Kidney glomerular epithelial cell (primary cell): ENCODE measurements around the gene ATP10B.

ENCODE experiments used
- DNase-seq: peaks from one replicate; lab custom pipeline; 2025; lab: John Stamatoyannopoulos, UW

Gene ATP10B

GRCh38 chr5:160548949-160549645 is 302.9 kb downstream of the ATP10B start:
- peak; percentile 63 for DNase-seq

- no peak for DNase-seq
These were observed 304.1 kb downstream of the ATP10B start for GRCh38 chr5:160547872-160548271.

DNA sequence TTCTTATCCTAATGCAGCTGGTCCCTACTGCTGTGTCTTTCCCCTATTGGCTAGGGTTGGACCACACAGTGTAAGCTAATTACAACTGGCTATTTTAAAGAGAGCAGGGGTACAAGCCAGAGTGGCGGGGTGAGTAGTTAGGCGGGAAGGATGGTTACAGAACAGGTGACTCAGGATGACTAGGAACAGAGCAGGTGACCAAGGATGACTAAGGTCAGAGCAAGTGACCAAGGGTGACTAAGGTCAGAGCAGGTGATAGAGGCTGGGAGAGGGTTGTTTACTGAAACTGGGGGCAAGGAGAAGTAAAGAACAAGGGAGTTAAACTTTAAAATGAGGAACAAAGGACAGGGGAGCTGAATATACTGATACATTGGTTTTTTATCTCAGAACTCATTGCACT is 304.9 kb downstream of the ATP10B start:
- no peak for DNase-seq

DNA sequence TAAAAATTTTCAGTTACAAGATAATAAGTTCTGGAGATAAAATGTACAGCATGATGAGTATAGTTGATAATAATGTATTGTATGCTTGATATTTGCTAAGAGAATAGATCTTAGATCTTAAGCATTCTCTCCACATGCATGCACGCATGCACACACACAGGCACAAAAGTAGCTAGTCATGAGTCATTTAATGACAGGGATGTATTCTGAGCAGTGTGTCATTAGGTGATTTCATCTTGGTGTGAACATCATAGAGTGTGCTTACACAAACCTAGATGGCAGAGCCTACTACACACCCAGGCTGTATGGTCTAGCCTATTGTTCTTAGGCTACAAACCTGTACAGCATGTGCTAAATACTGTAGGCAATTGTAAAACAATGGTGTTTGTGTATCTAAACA is 306.2 kb downstream of the ATP10B start:
- DNase-seq, result no peak

GRCh38 chr5:160543395-160543794 is 308.6 kb downstream of the ATP10B start:
- no peak for DNase-seq

DNA sequence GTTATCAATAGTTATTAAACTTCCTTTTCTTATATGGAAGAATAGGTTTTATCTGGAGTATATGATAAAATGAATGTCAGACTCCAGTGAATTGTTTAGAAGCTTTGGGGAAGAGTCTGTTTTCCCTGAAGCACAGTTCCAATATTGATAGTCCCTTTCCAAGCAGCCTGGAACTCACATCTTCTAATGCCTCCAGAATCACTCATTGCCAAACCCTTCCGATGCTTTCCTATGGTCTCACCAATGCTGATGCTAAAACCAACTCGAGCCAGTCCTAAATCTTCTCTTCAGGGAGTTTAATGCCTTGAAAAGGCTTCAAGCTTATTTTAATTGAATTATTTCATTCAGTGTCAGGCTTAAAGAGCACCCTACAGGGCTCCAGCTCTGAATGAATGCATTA is 309.2 kb downstream of the ATP10B start:
- DNase-seq, result no peak

GRCh38 chr5:160542281-160542680 is 309.7 kb downstream of the ATP10B start:
- DNase-seq, result peak; percentile 3

DNA sequence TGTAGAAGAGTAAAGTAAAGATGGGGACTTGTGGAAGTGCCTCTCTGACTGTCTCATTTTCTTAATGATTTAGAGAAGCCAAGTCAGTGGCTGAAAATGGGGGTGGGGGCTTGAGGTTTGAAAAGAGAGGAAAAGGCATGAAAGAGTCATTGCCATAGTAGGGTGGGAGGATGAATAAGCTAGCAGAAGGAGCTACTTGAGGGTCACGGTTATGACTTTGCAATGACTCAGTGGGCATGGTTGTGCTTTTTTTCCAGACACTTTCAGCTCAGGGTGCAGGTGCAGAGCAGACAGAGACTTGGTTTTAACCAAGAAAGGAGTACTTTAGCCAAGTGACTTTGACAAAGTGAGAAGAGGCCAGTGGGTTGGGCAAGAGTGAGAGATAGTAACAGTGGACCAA is 312.6 kb downstream of the ATP10B start:
- DNase-seq, result peak; percentile 84

- DNase-seq, result no peak
These were observed 314.1 kb downstream of the ATP10B start for GRCh38 chr5:160537940-160538339.

DNA sequence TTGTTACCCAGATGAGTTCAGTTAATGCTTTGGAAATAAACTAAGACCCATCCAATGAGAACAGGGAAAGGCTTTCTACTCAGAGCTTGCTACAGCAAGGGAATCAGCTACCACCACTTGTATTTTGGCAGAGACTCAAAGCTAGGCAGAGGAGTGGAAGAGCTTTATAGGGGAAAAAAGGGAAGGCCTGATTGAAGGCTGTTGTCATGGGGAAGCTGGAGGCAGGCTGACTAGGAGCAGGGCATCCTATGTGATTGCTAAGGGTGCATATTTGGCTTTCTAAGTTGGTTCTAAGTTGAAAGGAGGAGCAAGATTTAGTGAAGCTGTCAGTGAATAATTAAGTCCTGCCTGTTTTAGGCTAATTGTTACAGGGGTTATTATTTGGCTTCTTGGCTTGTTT is 314.9 kb downstream of the ATP10B start:
- no peak for DNase-seq

GRCh38 chr5:160534914-160535313 is 317.1 kb downstream of the ATP10B start:
- DNase-seq, result no peak

DNA sequence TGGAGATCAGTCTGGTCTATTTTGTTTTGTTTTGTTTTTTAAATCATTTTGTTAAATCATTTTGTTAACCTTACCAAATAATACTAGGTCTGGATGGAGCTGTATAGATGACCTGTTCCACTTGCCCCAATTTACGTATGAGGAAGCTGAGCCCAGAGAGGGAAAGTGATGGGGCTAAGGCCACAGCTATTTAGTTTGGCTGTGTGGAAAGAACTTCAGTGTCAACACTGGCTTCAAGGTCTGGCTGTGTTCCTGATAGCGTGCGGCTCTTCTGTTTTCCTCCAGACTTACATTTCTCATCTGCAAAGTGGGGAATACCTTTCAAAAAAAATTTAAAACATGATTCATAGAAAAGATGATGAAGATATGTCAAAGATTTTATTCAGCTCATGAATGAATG is 317.9 kb downstream of the ATP10B start:
- no peak for DNase-seq

DNA sequence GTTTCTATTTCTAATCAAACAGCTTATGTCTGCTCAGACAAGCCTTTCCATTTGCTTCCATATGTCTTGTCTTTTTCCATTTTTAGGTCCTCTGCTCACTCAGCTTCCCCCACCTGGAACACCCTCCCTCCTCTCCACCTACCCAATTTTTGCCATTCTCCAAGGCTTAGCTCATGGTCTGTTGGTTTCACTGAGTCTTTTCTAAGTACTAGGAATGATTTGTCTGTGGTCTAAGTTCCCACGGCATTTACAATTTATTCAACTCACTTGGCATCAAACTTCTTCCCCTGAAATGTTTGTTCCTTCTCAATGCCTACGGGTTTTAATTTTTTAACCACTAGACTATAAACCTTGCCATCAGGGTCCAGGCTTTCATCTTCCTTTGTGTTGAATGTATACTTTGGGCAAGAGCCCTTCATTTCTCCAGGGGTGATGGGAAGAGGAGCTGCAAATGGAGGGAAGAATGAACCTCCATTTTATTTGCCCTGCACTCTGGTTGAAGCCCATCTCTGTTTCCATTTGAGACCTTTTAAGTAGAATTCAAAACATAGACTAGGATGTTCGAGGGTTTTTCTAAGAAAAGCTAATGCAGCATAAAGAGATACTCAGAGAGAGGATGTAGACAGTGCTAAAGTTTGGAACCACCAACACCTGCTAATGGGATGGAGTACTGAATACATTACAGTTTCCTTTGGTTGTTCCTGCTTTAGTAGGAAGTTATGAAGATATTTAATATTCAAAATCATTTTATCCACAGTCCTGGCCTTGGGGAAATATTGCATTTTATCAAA is 326.3 kb downstream of the ATP10B start:
- peak; percentile 7 for DNase-seq

DNA sequence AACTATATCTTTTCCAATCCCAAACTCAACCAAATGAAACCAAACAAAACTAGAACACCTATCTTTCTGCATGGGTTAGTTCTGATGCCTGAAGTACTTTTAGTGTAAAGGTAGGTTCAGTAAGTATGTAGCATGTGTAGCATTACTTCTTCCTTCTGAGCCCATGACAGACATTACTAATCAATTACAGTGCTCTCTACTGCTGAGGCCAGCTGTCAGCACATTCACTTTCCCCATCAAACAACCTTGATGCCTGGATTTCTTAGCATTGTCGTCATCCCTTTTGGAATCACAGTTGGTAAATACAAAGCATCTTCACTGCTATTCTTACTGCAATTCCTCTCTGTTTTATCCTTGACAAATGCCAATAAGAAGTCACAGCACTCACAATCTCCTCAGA is 327.2 kb downstream of the ATP10B start:
- no peak for DNase-seq

GRCh38 chr5:160523502-160524163 is 328.4 kb downstream of the ATP10B start:
- DNase-seq, result no peak

GRCh38 chr5:160521392-160521663 is 330.7 kb downstream of the ATP10B start:
- no peak for DNase-seq

DNA sequence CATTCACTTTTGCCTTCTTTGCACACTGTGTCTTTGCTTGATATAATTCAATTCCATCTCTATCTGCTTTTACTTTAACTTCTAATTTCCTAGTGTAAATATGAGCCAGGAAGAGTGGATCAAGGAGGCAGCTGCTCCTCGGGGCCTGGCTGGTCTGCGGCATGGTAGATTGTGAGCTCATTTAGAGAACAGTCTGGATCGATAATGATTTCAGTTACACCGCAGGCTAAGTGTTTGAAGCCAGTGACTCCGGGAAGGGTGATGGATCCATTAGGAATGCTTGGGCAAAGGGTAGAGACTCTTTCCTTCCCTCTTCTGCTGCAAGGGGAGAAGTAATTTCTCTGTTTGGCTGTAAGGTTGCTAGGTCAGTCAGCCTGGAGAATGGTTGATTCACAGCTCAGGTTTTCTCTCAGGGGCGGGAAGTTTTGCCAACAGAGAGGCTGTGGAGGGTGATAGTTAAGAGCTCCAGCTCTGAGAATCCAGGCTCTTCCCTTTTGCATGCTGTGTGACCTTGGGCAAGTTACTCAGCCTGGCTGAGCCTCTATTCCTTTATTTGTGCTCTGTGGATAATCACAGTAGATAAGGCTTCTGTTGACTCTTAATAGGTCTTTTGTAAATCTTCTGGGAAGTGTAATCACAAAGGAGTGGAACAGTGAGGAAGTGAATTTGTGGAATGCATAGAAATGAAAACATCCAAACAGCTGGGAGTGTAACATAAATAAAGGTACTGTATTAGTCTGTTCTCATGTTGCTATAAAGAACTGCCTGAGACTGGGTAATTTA is 331.2 kb downstream of the ATP10B start:
- DNase-seq, result peak; percentile 22

DNA sequence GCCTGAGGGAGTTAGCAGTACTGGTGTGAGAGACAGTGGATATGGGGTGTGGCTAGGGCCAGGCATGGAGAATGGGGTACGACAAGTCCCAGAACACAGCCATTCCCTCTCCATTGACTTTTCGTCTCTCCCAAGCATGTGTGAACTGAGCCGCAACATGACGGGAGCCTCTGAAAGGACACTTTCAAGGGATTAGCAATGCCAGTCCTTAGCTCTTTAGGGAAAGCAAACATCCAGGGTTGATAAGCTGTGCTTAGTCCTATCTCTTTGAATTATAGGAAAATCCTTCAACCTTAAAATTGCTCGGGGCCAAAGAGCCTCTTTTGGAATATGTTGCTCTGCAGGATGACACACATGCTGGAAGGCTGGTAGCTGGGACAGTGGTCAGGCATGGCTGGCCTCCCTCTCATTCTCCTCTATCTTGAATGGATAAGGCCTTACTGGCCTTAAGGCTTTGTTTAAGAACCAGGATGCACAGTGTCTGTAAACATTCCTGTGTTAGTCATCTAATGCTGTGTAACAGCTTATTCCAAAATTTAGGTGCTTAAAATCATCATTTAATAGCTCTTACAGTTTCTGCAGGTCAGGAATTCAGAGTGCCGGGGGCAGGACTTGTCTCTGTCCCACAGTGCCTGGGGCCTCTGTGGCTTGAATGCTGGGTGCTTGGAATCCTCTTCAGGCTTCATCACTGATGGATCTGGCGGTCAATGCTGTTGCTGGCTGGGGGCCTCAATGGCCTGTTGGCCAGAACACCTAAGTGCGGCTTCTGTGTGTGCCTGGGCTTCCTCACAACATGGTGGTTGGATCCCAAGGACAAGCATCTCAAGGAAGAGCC is 335.1 kb downstream of the ATP10B start:
- DNase-seq, result no peak

DNA sequence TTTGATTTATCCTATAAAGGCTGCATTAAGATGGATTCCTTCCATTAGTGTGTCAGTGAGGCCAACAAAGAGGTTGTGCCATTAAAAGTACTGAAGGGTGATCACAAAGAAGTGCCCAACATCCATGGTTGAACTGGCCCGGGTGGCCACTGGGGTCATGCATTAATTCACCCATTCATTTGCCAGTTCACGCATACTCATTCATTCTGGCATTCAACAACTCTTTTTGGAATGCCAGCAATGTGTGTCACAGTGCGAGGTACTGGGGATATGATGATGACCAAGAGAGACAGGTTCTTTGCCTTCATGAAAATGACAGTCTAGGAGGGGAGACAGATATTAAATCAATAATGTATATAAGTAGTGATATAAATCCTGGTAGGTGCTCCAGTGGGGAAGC is 337.1 kb downstream of the ATP10B start:
- no peak for DNase-seq

DNA sequence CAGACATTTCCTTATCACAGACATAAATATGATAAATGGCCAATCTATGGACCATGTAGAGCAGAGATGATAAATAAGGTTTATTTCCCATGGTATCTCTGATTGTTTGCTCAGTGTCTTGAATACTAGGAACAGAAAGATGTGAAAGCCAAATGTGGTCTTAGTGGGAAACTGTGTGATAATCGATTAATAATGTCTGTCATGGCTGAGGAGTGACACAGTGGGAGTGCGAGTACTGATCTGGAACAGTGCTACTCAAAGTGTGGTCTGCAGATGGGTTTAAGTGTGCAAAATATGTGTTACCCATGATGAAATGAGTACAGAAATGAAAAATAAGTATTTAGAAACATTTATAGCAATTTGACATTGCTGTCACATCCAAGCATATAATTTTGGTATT is 337.8 kb downstream of the ATP10B start:
- no peak for DNase-seq

- DNase-seq, result no peak
These were observed 338.5 kb downstream of the ATP10B start for GRCh38 chr5:160513485-160513884.
